HCT116 (cell line): Measurements from ENCODE around the gene SLC35G3. TPM values are rescaled to one million over a fixed set of nuclear protein-coding genes. Genes with fewer than 3 reads are reported as not detected.

Experiments used
- ATAC-seq: fragments of 200-7000 bp; cut with Tn5 transposase; 2 replicates; pipeline ENCODE4 v1.9.1; 2020; ENCODE audit warnings: mild to moderate bottlenecking, moderate library complexity
- BruUV-seq: library from RNA; stranded (reverse); fragments of 400-500 nt; replicated peaks from 2 replicates; lab custom pipeline; 2021; lab: Mats Ljungman, UMichigan
- CTCF ChIA-PET: fragments of 300-600 bp; sonication (Branson Sonifier 250); formaldehyde crosslinking; loops from one replicate; lab custom pipeline; 2021; ENCODE audit warnings: antibody characterized with exemption; lab: Charles Lee
- POLR2A ChIA-PET: fragments of 300-600, 350-600 bp; sonication (Branson Sonifier 250); formaldehyde crosslinking; loops from one replicate; lab custom pipeline; 2021; ENCODE audit warnings: antibody characterized with exemption; lab: Charles Lee
- RAD21 ChIA-PET, 2 experiments: fragments of 300-600 bp; sonication (Branson Sonifier 250); formaldehyde crosslinking; loops; one replicate each; lab custom pipeline; 2023; ENCODE audit warnings: low total read pairs in 2 of 2; ENCODE audit not compliant: uncharacterized antibody in 2 of 2, unreplicated experiment in 2 of 2, low non-redundant PET in 1 of 2; lab: Charles Lee
- DNase-seq: peaks from one replicate; pipeline ENCODE4 v3.0.0-alpha.2; 2010; ENCODE audit warnings: low read depth, low spot score
- H2AFZ ChIP-seq: fragments of 200-600 bp; shearing (Covaris generic), sonication (generic); 2 replicates; pipeline ENCODE4 v1.6.1; 2017; ENCODE audit warnings: low read depth, mixed run types, mixed read lengths, antibody characterized with exemption, low read length; ENCODE audit not compliant: poor library complexity, severe bottlenecking
- H3K27ac ChIP-seq: 2 replicates; pipeline ENCODE4 v1.5.1; 2012; ENCODE audit warnings: low read depth, low read length
- H3K27me3 ChIP-seq: fragments of 200-600 bp; sonication (generic); 2 replicates; pipeline ENCODE4 v1.6.1; 2016; ENCODE audit warnings: mixed run types, low read length, mixed read lengths; ENCODE audit not compliant: insufficient read depth
- H3K36me3 ChIP-seq, 2 experiments: fragments of 200-500 bp in 1 of 2; fragments of 200-600 bp in 1 of 2; sonication (Bioruptor generic) in 1 of 2; sonication (generic) in 1 of 2; 2 replicates each; pipeline versions ENCODE4 v1.5.1 to v1.6.1; 2014 to 2016; ENCODE audit warnings: low read length in 2 of 2, inconsistent platforms in 1 of 2, mixed read lengths in 1 of 2, mixed run types in 1 of 2; ENCODE audit not compliant: insufficient read depth in 2 of 2, control insufficient read depth in 1 of 2
- H3K4me1 ChIP-seq, 2 experiments: fragments of 200-600 bp in 1 of 2; sonication (generic) in 1 of 2; 2 replicates each; pipeline versions ENCODE4 v1.5.1 to v1.6.1; 2012 to 2017; ENCODE audit warnings: low read length in 2 of 2, inconsistent platforms in 1 of 2, mild to moderate bottlenecking in 1 of 2, mixed read lengths in 1 of 2, mixed run types in 1 of 2, moderate library complexity in 1 of 2; ENCODE audit not compliant: insufficient read depth in 2 of 2, control insufficient read depth in 1 of 2
- H3K4me2 ChIP-seq: fragments of 200-600 bp; sonication (generic); 2 replicates; pipeline ENCODE4 v1.6.1; 2017; ENCODE audit warnings: mixed run types, low read length, mixed read lengths
- H3K4me3 ChIP-seq, 2 experiments: fragments of 200-600 bp in 1 of 2; sonication (generic) in 1 of 2; replicated peaks in 1 of 2; 2 replicates each; pipeline ENCODE4 v1.5.1; 2011 to 2016; ENCODE audit warnings: low read length in 2 of 2, control low read depth in 1 of 2, low read depth in 1 of 2, mild to moderate bottlenecking in 1 of 2, mixed read lengths in 1 of 2, mixed run types in 1 of 2
- H3K79me2 ChIP-seq: fragments of 200-600 bp; sonication (generic); 2 replicates; pipeline ENCODE4 v1.6.1; 2017; ENCODE audit warnings: mild to moderate bottlenecking, mixed run types, low read length, moderate library complexity, mixed read lengths; ENCODE audit not compliant: insufficient read depth
- H3K9ac ChIP-seq: fragments of 200-600 bp; sonication (generic); 2 replicates; pipeline ENCODE4 v1.6.1; 2016; ENCODE audit warnings: low read length, mixed read lengths
- H3K9me2 ChIP-seq: fragments of 200-600 bp; sonication (generic), shearing (Covaris generic); 2 replicates; pipeline ENCODE4 v1.6.1; 2017; ENCODE audit warnings: mixed run types, mild to moderate bottlenecking, moderate library complexity; ENCODE audit not compliant: insufficient read depth
- H3K9me3 ChIP-seq, 2 experiments: fragments of 200-500 bp in 1 of 2; fragments of 200-600 bp in 1 of 2; sonication (Bioruptor generic) in 1 of 2; sonication (generic) in 1 of 2; 2 replicates each; pipeline ENCODE4 v1.6.1; 2014 to 2017; ENCODE audit warnings: low read length in 2 of 2, mixed read lengths in 2 of 2, inconsistent platforms in 1 of 2, low read depth in 1 of 2, mild to moderate bottlenecking in 1 of 2, mixed run types in 1 of 2, moderate library complexity in 1 of 2; ENCODE audit not compliant: control insufficient read depth in 1 of 2, insufficient read depth in 1 of 2
- H4K20me1 ChIP-seq: fragments of 200-600 bp; sonication (generic), shearing (Covaris generic); 2 replicates; pipeline ENCODE4 v1.6.1; 2017; ENCODE audit warnings: mixed run types, mild to moderate bottlenecking, moderate library complexity; ENCODE audit not compliant: insufficient read depth
- CTCF ChIP-seq, 3 experiments: fragments of 200-600 bp in 1 of 3; sonication (generic) in 1 of 3; IDR thresholded peaks in 2 of 3; conservative IDR thresholded peaks in 1 of 3; 2 replicates each; pipeline ENCODE4 v1.5.1; 2012 to 2017; ENCODE audit warnings: low read depth in 2 of 3, low read length in 2 of 3, antibody characterized with exemption in 1 of 3, borderline replicate concordance in 1 of 3, control low read depth in 1 of 3, mild to moderate bottlenecking in 1 of 3, mixed read lengths in 1 of 3, mixed run types in 1 of 3, moderate library complexity in 1 of 3; ENCODE audit not compliant: insufficient read depth in 1 of 3
- EGR1 ChIP-seq: IDR thresholded peaks from 2 replicates; pipeline ENCODE4 v1.6.1; 2012; ENCODE audit warnings: low read depth
- ELF1 ChIP-seq: IDR thresholded peaks from 2 replicates; pipeline ENCODE4 v1.6.1; 2012; ENCODE audit warnings: low read depth, borderline replicate concordance
- EZH2phosphoT487 ChIP-seq: fragments of 200-600 bp; IDR thresholded peaks from 2 replicates; pipeline ENCODE4 v1.6.1; 2018; ENCODE audit warnings: antibody characterized with exemption, borderline replicate concordance
- FOSL1 ChIP-seq: IDR thresholded peaks from 2 replicates; pipeline ENCODE4 v1.6.1; 2012; ENCODE audit warnings: low read depth
- JUND ChIP-seq: IDR thresholded peaks from 2 replicates; pipeline ENCODE4 v1.6.1; 2012
- MAX ChIP-seq: IDR thresholded peaks from 2 replicates; pipeline ENCODE4 v1.6.1; 2012
- POLR2AphosphoS5 ChIP-seq: IDR thresholded peaks from 2 replicates; pipeline ENCODE4 v1.6.1; 2011; ENCODE audit warnings: mild to moderate bottlenecking, low read depth, low read length, moderate library complexity
- RAD21 ChIP-seq: IDR thresholded peaks from 2 replicates; pipeline ENCODE4 v1.6.1; 2012; ENCODE audit warnings: low read depth, mild to moderate bottlenecking
- REST ChIP-seq: IDR thresholded peaks from 2 replicates; pipeline ENCODE4 v1.6.1; 2012; ENCODE audit warnings: low read depth
- SIN3A ChIP-seq: IDR thresholded peaks from 2 replicates; pipeline ENCODE4 v1.6.1; 2012; ENCODE audit warnings: low read depth
- SP1 ChIP-seq: IDR thresholded peaks from 2 replicates; pipeline ENCODE4 v1.6.1; 2012; ENCODE audit warnings: low read depth
- TCF7L2 ChIP-seq: IDR thresholded peaks from 2 replicates; pipeline ENCODE4 v1.7.0; 2011; ENCODE audit warnings: borderline replicate concordance, inconsistent platforms; ENCODE audit not compliant: insufficient read depth, insufficient read length; ENCODE audit errors: extremely low read depth
- ZFX ChIP-seq: fragments of 450-650 bp; IDR thresholded peaks from 2 replicates; pipeline ENCODE4 v1.6.1; 2017
- ZNF274 ChIP-seq: fragments of 200-500 bp; sonication (Bioruptor generic); IDR thresholded peaks from 2 replicates; pipeline ENCODE4 v1.6.1; 2014; ENCODE audit warnings: mild to moderate bottlenecking, low read depth, low read length, inconsistent platforms
- intact Hi-C: fragments of 100-400 bp; cut with micrococcal nuclease; formaldehyde crosslinking; loops from 2 replicates; pipeline ENCODE4 v1.10.0; 2022
- total RNA-seq: library from RNA; stranded (reverse); gene quantifications from one replicate; pipeline ENCODE4 v1.2.1, GENCODE V29; 2021; ENCODE audit not compliant: unreplicated experiment

The SLC35G3 gene
- total RNA-seq, 1 experiment from 2014 or later, result not detected

- no peaks in the 10 kb centered on the region for H3K4me1 ChIP-seq
- no peaks in the 10 kb centered on the region for H3K79me2 ChIP-seq
- no peaks in the 10 kb centered on the region for H3K9me2 ChIP-seq
- ChIA-PET CTCF (no interaction called here), POLR2A (interaction anchor here (1.0 kb wide), 1 partner anchor 11 kb away, joined by 3 read pairs; no protein-coding TSS in a partner anchor), RAD21 (no interaction called here)
- H3K9me3 ChIP-seq, result no peaks in the 10 kb centered on the region
- intact Hi-C loops, result no loop called here
- H3K4me2 ChIP-seq, result no peak overlapping the region
- BruUV-seq, result no TSS peak
- no peak overlapping the region for H3K4me3 ChIP-seq
- peaks cover 18% of the 10 kb centered on the region for H3K27me3 ChIP-seq
- ATAC-seq, result no peak
- H2AFZ ChIP-seq, result no peak overlapping the region
- H3K27ac ChIP-seq, result no peak overlapping the region
- TF ChIP-seq ZFX, result no peak
- no peak for TF ChIP-seq MAX
- no peak for TF ChIP-seq SP1
- no peak for TF ChIP-seq TCF7L2
- no peak for TF ChIP-seq ZNF274
- TF ChIP-seq SIN3A, result no peak
- no peak for TF ChIP-seq REST
- no peak for TF ChIP-seq POLR2AphosphoS5
- no peak for TF ChIP-seq JUND
- no peak for TF ChIP-seq RAD21
- no peak for TF ChIP-seq ELF1
- no peak for TF ChIP-seq EGR1
- no peak for TF ChIP-seq CTCF (IDR thresholded peaks at IDR 0.05 in 2 of 3, conservative IDR thresholded peaks at IDR 0.05 in 1 of 3; ENCODE audit: borderline replicate concordance in 1 of 3, insufficient read depth in 1 of 3, low read depth in 2 of 3, low read length in 2 of 3)
- no peak for TF ChIP-seq EZH2phosphoT487
- TF ChIP-seq FOSL1, result no peak
- H3K9ac ChIP-seq, result no peak overlapping the region
- H3K36me3 ChIP-seq, result no peaks in the 10 kb centered on the region
- H4K20me1 ChIP-seq, result no peaks in the 10 kb centered on the region
- no peak for DNase-seq
These were observed 8.3 kb downstream of the SLC35G3 start for GRCh38 chr17:35185849-35186248.
